Uterus (tissue), 2 donors: ENCODE data around the gene FRMPD2.

Experiments used
- POLR2A ChIP-seq, 2 donors: fragments of 450-650 bp; IDR thresholded peaks; one replicate each; pipeline ENCODE4 v1.6.1; 2016; ENCODE audit warnings: antibody characterized with exemption in 2 of 2, mild to moderate bottlenecking in 1 of 2, moderate library complexity in 1 of 2
- TF ChIP-seq, protein P1 (sequence below), 4 experiments: fragments of 200-600 bp in 2 of 4; fragments of 450-650 bp in 2 of 4; sonication (generic) in 2 of 4; IDR thresholded peaks; one replicate each; pipeline ENCODE4 v1.5.1; 2016 to 2019; ENCODE audit warnings: antibody characterized with exemption in 4 of 4, mild to moderate bottlenecking in 2 of 4, moderate library complexity in 1 of 4

DNA sequence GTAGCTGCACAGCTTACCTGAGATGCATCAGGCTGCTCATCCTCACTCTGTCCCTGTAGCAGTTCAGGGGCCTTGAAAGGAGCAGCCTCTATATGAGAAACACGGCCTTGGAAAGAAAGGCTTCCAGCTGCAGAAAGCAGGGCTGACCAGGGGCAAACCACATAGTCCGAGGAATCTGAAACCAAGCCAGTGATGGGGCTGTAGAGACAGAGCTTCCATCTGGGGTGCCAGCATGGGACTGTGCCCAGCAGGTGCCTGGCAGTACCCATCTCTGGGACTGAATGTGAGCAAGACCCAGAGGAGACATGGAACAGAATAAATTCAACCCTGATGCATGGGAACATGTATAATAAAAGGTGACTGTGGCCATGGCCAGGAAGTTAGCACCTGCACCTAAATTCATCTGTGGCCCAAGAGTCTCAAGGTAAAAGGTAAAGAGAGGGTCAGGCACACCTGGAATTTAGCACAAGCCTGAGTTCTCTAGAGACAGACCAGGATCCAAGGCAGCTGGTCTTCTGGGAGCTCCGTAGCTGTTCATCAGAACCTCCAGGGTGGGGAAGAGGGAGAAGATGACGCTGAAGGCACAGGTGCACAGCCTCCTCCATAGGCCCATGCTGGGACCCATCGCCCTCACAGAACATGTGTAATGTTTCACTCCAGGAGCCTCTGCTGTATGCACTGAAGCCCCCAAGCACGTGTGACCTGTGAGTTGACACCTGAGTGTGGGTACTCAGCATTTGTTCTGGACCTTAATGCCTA lies 25.3 kb downstream of the FRMPD2 start:
- TF ChIP-seq, protein P1, sequence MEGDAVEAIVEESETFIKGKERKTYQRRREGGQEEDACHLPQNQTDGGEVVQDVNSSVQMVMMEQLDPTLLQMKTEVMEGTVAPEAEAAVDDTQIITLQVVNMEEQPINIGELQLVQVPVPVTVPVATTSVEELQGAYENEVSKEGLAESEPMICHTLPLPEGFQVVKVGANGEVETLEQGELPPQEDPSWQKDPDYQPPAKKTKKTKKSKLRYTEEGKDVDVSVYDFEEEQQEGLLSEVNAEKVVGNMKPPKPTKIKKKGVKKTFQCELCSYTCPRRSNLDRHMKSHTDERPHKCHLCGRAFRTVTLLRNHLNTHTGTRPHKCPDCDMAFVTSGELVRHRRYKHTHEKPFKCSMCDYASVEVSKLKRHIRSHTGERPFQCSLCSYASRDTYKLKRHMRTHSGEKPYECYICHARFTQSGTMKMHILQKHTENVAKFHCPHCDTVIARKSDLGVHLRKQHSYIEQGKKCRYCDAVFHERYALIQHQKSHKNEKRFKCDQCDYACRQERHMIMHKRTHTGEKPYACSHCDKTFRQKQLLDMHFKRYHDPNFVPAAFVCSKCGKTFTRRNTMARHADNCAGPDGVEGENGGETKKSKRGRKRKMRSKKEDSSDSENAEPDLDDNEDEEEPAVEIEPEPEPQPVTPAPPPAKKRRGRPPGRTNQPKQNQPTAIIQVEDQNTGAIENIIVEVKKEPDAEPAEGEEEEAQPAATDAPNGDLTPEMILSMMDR (IDR thresholded peaks at IDR 0.05), result no peak
- TF ChIP-seq POLR2A (IDR thresholded peaks at IDR 0.05), result no peak
